ENCODE results near the gene TP53BP2.
"Not testable (repeated sequence)": the region's sequence is repeated elsewhere in the genome, so short reads cannot be mapped to it uniquely, and the experiment has no call there.

TP53BP2 gene

DNA sequence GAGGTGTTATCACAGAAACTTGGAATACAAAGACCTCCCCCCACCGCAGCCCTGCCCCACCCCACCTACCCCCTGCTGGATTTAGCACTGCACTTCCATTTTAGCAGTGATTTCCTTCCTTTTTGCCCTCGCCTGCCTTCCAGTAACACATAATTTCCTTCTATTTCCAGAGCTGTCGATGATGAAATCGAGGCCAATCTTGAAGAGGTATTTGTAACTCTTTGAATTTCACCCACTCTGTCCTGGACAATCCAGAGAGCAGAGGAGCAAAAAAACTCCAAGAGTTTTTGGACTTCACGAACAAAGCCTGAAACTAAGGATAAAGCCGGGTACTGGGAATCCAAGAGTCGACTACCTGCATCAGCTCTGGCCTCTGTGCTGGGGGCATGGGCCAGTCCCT is 84.3 kb downstream of the TP53BP2 start:
- no peak for DNase-seq (ENCODE audit: low spot score)

DNA sequence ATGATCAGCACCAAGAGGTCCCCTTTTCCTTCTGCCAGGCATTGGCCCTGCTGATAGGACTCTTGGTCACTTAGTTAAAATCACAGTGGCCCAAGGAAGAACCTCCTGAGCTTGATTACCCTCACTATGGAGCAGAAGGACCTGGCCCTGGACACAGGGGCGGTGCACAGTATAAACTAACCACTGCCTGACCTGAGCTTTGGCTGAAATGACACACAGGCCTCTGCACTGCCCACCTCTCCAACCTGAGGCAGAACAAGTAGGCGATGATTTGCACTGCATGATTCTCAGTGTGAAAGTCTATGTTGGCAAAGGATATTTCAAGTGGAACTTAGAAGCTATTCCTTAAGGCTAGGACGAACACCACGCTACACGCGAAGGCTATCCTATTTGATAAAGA is 84.9 kb downstream of the TP53BP2 start:
- DNase-seq (ENCODE audit: low spot score) = no peak

DNA sequence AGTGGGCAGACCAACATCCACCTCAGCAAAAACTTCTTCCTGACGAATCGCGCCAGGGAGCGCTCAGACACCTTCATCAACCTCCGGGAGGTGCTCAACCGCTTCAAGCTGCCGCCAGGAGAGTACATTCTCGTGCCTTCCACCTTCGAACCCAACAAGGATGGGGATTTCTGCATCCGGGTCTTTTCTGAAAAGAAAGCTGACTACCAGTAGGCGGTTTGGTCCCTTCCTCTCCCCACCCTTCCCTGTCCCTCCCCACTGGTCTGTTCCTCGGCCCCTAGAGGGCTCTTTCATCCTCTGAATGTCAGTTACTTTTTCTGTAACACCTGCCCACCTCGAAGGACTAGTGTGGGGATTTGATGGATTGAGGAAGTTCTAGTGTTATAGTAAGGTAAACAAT is 86.5 kb downstream of the TP53BP2 start:
- DNase-seq (ENCODE audit: low spot score) = peak; percentile 72

DNA sequence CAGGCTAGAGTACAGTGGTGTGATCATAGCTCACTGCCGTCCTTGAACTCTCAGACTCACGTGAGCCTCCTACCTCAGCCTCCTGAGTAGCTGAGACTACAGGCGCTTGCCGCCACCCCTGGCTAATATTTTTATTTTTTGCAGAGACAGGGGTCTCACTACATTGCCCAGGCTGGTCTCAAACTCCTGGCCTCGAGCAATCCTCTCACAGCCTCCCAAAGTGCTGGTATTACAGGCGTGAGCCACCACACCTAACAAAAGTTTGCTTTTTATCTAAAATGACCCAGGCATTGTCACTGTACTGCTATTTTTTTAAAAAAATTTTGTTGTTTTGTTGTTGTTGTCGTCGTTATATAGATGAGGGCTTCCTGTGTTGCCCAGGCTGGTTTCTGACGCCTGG is 87.0 kb downstream of the TP53BP2 start:
- DNase-seq (ENCODE audit: low spot score) = no peak

DNA sequence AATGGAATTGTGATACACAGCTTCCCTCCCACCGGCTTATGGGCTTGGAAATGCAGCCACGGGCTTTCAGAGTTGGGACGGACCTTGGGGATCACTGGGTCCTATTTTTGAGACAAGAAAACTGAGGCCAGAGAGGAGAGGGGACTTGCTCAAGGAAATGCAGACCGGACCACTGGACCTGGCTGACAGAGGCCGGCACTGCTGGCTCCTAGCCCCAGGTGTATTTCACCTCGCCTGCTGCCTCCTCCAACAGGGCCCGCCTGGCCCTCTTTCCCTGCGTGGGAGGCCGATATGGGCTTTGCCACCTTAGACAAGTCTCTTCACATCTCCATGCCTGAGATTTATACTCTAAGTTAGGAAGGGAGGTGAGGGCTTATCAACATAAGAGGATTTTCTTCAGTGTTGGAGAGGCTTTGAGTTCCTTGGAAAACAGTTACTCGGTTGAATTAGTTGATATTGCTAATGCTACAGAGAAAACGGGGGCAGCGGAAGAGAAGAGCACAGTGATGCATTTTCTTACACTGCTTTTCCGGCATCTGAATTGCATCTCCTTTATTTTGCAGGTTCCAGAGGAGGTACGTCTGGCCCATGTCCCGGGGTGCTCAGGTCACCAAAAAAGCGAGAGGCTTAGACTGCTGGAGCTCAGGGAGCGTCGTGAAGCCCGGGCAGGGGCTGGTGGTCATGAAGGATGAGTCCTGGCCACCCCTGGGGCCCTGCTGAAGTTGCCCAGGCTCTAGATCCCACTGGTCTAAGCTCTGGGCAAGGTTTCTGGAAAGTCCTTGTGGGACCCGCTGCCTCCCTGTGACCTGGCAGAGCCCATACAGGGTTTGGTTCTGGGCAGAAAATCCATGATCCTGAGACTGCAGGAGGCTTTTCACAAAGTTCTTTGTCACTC is 88.7 kb downstream of the TP53BP2 start:
- no peak for DNase-seq (ENCODE audit: low spot score)

DNA sequence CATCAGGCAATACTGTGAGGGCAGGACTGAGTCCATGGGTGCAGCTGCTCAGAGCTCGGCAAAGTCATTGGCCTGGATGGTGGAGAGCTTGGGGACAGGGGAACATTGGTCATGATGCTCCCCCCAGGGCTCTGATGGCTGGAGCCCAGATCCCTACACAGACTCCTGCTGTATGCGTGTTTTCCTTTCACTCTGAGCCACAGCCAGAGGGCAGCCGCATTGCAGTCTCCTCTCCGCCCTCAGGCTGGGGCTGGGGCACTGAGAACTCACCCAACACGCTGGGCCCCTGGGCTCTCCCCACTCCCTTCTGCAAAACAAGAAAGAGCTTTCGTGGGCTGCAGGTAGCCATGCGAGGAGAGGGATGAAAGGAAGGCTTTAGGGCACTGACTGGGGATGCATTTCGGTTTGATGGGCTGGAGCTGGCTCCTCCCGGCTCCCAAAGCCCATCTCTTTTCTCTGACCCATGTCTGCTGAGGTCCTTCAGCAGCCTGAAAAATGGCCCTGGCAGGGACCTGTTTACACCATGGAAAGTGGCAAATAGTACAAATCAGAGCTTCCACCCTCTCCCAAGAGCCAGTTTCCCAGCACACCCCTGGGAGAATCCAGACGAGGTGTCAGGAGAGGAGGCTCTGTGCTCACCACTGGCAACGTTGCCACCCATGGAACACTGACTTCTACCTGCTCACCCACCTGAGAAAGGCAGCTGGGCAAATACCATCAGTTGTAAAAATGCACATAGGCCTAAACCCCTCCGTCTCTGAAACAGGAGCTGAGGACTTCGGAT is 89.6 kb downstream of the TP53BP2 start:
- no peak for DNase-seq (ENCODE audit: low spot score)

DNA sequence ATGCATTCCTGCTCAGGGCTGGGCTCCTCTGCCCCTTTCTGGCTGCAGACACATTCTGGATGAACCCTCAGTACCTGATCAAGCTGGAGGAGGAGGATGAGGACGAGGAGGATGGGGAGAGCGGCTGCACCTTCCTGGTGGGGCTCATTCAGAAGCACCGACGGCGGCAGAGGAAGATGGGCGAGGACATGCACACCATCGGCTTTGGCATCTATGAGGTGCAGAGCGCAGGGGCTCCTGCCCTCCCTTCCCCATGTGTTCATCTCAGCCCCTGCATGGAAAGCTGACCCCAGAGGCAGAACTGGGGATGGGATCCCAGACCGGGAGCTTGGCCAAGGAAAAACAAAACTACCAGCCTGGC is 90.3 kb downstream of the TP53BP2 start:
- no peak for DNase-seq (ENCODE audit: low spot score)

DNA sequence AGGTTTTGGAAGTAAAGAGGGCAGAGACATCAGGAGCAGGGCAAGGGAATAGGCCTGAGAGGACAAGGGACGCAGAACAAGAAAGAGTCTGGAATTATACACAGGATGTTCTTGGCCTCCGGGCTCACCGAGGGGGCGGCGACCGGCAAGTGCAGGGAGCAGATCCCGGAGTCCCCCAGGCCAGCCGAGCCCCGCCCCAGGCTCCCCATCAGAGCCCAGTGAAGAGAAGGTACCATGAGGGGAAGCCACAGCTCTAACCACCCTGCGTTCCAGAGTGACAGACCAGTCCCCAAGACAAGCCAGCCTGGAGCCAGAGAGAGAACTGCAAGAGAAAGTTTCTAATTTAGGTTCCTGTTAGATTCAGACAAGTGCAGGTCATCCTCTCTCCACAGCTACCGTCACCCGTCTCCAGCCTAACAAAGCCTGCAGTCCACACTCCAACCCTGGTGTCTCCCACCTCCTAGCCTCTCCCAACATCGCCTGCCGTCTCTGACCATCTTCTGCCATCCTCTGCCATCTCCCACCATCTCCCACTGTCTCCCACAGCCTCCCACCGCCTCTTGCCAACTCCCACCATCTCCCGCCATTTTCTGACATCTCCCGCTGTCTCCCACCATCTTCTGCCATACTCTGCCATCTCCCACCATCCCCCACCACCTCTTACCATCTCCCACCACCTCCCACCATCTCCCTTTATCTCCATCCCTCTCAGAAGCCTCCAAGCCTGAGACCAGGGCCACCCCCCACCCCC is 90.9 kb downstream of the TP53BP2 start:
- DNase-seq (ENCODE audit: low spot score) = no peak

DNA sequence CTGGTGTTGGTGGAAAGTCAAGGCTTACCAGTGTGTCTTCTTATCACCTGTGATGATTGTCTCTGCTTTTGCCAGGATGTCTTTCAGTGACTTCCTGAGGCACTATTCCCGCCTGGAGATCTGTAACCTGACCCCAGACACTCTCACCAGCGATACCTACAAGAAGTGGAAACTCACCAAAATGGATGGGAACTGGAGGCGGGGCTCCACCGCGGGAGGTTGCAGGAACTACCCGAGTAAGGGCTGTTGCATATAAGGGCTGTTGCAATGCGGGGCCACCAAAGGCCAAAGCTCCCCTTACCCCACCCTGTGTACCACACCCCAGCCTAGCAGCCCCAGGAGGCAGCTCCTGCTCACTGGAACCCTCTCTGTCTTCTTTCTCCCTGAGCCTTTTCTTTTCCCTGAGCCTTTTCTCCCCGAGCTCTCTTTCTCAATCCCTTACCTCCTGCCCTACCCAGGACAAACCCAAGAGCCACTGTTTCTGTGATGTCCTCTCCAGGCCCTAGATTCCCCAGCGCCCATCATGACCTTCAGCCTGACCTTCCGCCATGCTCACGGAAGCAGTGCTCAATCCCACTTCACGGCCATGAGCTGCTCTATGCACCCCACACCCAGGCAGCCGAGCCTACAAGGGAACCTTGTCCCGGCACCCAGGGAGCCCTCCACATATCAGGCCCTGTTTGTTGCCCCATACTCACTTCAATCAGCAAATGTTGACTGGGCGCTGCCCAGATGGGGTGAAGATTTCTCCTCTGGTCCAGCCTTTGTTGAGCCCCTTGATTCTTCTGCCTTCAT is 92.8 kb downstream of the TP53BP2 start:
- DNase-seq (ENCODE audit: low spot score) = peak; percentile 81

DNA sequence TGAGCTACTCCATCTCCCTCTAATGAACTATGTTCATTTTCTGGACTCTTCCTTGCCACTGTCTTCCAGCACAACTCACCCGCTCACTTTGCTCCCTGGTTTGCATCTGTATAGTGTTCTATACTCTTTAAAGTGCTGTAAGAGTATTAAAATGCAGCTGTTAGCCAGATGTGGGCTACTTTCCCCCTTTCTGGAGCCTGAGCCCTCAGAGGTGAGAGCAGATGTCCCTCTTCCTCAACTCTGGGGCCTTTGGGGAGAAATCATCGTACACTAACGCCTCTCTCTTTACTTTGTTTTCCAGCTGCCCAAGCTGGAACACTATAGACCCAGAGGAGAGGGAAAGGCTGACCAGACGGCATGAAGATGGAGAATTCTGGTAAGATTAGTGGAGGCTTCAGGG is 94.1 kb downstream of the TP53BP2 start:
- no peak for DNase-seq (ENCODE audit: low spot score)

DNA sequence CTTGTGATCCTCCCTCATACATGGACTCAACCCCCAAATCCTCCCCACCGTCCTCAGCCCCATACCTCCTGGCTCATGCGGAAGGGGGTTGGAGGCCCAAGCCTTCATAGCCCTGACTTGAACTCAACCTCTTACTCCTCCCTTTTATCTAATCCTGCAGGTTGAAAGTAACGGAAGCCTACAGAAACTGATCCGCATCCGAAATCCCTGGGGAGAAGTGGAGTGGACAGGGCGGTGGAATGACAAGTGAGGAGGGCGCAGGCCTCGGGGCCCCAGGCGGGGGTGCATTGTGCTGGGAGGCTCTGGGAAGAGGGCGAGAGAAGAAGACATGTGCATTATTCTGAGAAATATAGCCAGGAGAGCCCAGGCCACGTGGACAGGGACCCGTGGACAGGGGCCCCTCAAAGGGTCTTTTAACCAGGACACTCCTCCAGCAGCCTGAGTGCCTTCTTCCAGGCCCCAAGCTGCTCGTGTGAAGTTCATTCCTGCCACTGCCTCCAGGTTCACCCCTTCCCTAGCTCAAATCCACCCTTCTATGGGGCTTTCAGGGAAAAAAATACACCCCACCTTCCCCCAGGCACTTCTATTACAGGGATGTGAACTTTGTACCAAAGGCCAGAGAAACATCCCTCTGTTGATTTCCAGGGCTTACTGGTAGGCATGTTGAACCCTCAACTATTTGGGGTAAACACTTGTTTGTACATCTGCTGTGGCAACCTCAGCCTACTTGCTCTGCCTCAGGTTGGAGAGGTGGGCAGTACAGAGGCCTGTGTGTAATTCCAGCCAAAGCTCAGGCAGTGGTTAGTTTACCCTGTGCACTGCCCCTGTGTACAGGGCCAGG is 94.8 kb downstream of the TP53BP2 start:
- no peak for DNase-seq (ENCODE audit: low spot score)

DNA sequence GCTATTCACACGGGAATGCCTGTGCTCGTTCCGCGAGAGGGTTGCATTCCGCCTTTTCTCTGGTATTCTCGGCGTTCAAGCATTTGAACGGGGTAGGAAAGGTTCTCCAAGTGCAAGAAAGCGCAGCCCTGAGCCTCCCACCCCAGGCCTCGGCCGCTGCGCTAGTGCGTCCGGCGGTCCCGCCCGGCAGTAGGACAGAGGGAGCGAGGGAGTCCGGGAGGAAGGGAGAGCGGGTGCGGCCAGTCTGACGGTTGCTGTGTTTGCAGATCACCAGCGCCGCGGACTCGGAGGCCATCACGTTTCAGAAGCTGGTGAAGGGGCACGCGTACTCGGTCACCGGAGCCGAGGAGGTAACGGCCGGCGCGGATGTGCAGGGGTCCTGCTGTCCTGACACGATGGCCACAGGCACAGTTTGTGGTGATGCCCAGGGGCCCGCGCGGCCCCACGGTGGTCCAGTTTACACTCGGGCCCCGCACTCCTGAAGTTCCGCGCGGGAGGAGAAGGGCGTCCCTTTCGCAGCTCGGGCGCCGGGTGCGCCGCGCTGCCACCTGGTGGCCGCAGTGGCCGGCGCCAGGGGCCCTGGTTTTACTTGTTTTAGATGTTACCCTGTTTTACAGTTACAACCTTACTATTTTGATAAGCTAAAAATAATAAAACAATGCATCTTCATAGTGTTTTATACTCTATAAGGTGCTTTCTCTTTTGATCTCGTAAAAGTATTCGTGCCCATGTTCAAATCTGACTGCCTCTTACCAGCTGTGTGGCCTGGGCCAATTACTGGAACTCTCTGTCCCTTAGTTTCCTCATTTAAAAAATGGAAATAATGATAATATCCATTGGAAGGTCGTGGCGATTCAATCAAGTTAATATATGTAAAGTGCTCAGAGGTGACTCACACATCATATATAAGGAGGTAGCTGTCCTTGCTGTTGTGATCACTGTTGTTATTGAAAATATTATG is 96.7 kb downstream of the TP53BP2 start:
- DNase-seq (ENCODE audit: low spot score) = peak; percentile 79

DNA sequence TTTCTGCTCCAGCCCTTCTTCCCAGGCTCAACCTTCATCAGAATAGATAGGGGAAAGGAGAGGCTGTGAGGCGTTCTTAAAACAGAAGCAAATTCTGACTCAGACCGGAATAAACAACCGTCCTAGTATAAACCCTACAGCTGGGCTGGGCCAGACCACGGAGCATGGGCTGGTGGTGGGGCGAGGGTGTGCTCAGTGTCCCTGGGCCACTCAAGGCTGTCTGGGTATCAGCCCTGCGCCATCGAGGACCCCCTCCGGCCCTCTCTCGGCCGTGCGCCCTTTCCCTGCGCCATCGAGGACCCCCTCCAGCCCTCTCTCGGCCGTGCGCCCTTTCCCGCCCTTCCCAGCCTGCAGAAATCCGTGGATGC is 97.4 kb downstream of the TP53BP2 start:
- DNase-seq (ENCODE audit: low spot score) = no peak

DNA sequence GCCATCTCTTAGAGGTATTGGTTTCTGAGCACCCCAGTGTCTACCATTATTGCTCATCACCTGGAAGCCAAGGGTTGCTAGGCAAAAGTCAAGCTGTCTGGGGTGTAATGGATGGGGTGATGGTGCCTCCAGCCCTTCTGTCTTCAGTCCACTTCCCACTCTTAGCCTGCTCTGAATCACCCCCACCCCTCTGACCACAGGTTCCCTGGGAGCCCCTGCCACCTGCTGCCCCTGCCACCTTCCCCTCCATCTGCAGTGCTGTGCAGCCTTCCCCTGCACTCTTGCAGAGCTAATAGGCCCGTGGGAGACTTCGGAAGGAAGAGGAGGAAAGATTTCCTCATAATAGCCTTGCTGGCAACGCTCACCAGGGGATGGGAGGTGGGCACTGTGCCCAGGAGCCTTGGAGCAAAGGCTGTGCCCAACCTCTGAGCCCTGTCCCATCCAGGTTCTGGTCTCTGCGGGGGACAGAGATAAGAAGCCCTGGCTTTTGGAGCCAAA is 97.9 kb downstream of the TP53BP2 start:
- DNase-seq (ENCODE audit: low spot score) = no peak

DNA sequence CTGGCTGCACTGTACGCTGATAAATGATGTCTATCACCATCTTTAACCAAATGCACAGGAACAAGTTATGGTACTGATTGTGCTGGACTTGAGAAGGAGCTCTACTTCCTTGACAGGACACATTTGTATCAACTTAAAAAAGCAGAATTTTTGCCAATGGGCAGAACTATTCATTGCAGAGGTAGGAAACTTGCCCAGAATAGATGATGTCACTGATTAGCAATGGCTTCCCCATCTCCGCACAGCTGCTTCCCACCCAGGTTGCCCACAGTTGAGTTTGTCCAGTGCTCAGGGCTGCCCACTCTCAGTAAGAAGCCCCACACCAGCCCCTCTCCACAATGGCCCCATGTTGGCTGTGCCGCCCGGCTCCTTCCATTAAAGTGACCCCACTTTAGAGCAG is 100.0 kb downstream of the TP53BP2 start:
- DNase-seq (ENCODE audit: low spot score) = no peak

DNA sequence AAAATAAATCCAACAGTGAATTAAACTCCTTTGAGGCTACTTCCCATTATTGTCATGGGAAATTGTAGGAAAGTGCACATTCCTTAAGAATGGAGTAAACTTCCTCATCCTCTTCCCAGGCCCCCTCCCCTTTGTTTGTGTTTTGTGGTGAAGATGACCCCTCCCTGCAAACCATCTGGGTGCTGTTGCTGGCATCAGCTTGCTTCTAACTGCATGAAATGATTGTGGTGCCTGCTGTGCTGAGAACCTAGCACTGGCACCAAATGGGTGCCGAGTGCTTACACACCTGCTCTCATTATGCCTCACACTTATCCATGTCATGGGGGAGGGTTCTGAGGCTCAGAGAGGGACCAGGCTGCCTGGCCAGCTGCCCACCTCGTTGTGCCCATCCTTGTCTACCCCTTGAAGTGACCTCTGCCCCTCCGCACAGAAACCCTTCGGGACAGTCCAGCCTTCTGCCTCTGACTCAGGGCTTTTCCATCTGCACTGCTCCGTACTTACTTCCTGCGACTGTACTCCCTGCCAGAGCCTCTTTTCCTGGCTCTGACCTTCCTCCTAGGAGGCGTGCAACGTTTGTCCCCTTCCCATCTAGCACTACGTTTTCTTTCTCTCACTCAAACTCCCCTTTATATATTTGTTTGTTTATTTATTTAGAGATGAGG is 102.8 kb downstream of the TP53BP2 start:
- no peak for DNase-seq (ENCODE audit: low spot score)

DNA sequence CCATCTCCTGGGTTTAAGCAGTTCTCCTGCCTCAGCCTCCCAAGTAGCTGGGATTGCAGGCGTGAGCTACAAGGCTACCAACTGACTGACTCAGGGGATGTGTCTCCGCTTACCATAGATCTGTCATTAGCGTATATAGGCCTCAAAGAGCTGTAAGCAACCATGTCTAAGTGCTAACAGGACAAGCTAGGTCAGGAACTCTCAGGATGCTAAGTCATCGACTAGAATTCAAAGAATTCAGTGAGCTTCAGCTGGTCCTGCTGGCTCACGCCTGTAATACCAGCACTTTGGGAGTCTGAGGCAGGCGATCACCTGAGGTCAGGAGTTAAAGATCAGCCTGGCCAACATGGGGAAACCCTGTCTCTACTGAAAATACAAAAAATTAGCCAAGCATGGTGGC is 103.9 kb downstream of the TP53BP2 start:
- no peak for DNase-seq (ENCODE audit: low spot score)

DNA sequence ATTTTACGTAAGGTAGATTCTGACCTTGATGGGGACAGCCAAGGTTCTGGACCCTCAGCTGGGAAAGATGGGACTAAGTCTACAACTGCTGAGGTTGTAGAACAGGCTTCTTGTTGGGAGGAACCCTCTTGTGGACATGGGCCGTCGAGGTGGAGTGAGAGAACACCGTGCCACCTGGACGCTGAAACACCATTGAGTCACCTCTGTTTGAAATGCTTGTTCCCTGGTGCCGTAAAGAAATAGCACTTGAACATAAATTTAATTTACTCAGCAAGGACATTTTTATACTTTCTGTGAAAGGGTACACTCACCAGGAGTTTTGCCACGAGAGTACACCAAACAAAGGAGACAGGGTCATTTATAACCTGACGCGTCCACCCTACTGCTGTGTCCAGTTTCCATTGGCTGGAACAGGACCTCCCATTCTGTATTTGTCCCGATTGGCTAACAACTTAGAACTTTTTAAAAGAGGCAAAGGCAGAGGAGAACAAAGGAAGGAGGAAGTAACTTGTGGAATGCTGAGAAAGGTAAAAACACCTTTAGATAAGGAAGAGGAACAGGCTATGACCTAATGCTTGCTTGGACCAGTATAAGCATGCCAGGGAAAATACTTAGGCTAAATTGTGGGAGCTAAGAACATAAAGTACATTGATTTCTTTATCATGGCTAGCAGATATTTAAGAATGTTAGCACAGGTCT is 105.6 kb downstream of the TP53BP2 start:
- not testable (repeated sequence) for DNase-seq (ENCODE audit: low spot score)
